ENCODE results near the gene UCKL1. TPM values are rescaled to one million over a fixed set of nuclear protein-coding genes. Genes with fewer than 3 reads are reported as not detected.
A peak's percentile ranks its signal among the peaks of the same experiment; 100 is the strongest.

Gene UCKL1
- total RNA-seq, 4 donors from 2014 or later = 32.3 to 80.1 (median 52.5) TPM

DNA sequence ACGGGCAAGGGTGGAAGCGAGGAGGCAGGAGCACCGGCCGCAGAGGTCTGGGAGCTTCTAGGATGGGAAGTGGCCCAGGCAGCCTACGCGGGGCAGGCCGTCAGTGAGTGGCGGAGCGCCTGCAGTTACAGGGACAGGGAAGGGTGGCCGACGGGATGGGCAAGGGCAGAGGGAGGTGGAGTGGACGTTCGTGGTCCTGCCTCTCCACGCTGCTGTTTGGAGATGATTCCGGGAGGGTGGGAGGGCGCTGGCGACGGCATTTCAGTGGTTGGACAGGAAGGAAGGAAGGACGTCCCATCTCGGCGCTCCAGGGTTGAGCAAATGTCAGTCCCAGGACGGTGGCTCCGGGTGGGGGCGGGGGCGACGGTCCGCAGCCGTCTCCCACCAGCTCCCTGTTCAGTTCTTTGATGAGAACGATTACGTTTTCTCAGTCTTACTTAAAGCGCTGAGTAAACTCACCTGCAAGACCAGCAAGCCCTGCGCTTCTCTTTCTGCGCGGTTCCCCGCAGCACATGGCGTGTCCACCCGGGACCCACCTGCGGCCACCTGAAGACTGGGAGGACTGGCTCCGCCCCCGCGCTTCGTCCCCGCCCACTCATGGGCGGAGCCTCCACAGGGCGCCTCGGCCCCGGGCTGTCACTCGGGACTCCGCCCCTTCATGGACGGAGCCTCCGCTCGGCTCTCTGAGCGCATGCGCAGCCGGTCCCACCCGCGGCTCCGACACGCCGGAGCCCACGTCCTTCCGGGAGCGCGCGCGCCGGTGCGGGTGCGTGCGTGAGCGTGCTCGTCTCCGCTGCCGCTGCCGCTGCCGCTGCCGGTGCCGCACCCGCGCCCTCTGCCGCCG lies 61.6 kb downstream of the UCKL1 start, which contains the start of gene DNAJC5:
TSS of gene DNAJC5 (plus strand) at position 769 of the 844 bp plus-strand sequence. CDS start 33,220 bp downstream, outside the sequence.
- peak; percentile 95 to 96 for DNase-seq (ENCODE audit: low spot score in 2 of 2)
- H3K36me3 ChIP-seq = peaks cover 24% of the 10 kb centered on the region
- peaks cover 43% of the 10 kb centered on the region for H3K4me1 ChIP-seq
- no peaks in the 10 kb centered on the region for H3K9me3 ChIP-seq
- peak within 1 kb of the TSS; percentile 90 for H3K27ac ChIP-seq
- TF ChIP-seq POLR2A (IDR thresholded peaks at IDR 0.05) (peak in 1 of 2 donors; percentile 14), EP300 (IDR thresholded peaks at IDR 0.05) (no peak), POLR2AphosphoS5 (IDR thresholded peaks at IDR 0.05) (peak in 1 of 3 donors; percentile 25)
- peak within 1 kb of the TSS; percentile 71 for H3K4me3 ChIP-seq
- H3K27me3 ChIP-seq = no peaks in the 10 kb centered on the region
- 3% methylated on average over 38 of the region's 82 CpGs for WGBS

- Histone ChIP-seq H3K27me3 (no peaks in the 10 kb centered on the region), H3K27ac (peak overlapping the region; percentile 90), H3K9me3 (no peaks in the 10 kb centered on the region), H3K4me3 (peak overlapping the region; percentile 71), H3K4me1 (peaks cover 48% of the 10 kb centered on the region), H3K36me3 (peaks cover 30% of the 10 kb centered on the region)
- no peak for DNase-seq (ENCODE audit: low spot score in 2 of 2)
- WGBS = 32% methylated on average over 6 of the region's 6 CpGs
- no peak for TF ChIP-seq EP300 (IDR thresholded peaks at IDR 0.05)
- TF ChIP-seq POLR2A (IDR thresholded peaks at IDR 0.05) = no peak
- TF ChIP-seq POLR2AphosphoS5 (IDR thresholded peaks at IDR 0.05) = no peak
- no peak for TF ChIP-seq CTCF (IDR thresholded peaks at IDR 0.05)
These were observed 62.2 kb downstream of the UCKL1 start for GRCh38 chr20:63893999-63894357.

DNA sequence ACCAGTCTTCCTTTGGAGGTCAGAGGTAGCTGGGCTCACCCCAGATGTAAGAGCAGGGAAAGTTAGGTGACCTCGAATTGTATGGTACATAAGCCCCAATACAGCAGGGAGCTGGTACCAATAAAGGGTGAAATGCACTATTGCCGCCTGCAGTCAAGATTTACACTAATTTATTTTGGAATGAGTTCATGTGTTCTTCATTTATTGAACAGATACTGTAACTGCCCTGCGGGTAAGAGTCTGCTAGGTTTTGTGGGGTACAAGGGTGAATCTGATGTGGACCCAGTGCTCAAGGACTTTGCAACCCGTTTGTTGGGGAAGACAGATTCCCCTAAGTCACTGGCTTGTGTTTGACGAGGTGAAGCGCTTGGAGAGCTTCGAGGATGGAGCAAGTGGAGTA lies 63.8 kb downstream of the UCKL1 start:
- no peak overlapping the region for H3K27ac ChIP-seq
- no peaks in the 10 kb centered on the region for H3K9me3 ChIP-seq
- no peak overlapping the region for H3K4me3 ChIP-seq
- TF ChIP-seq POLR2AphosphoS5 (IDR thresholded peaks at IDR 0.05) (no peak), CTCF (IDR thresholded peaks at IDR 0.05) (no peak), EP300 (IDR thresholded peaks at IDR 0.05) (no peak), POLR2A (IDR thresholded peaks at IDR 0.05) (no peak)
- H3K36me3 ChIP-seq = peaks cover 38% of the 10 kb centered on the region
- peaks cover 44% of the 10 kb centered on the region for H3K4me1 ChIP-seq
- WGBS = 89% methylated on average over 7 of the region's 7 CpGs
- DNase-seq (ENCODE audit: low spot score in 2 of 2) = no peak
- no peaks in the 10 kb centered on the region for H3K27me3 ChIP-seq

- Histone ChIP-seq H3K9me3 (no peaks in the 10 kb centered on the region), H3K27ac (no peak overlapping the region), H3K4me3 (no peak overlapping the region), H3K36me3 (peaks cover 48% of the 10 kb centered on the region), H3K4me1 (peaks cover 33% of the 10 kb centered on the region), H3K27me3 (no peaks in the 10 kb centered on the region)
- DNase-seq (ENCODE audit: low spot score in 2 of 2) = no peak
- 95% methylated on average over 23 of the region's 29 CpGs for WGBS
- no peak for TF ChIP-seq CTCF (IDR thresholded peaks at IDR 0.05)
- TF ChIP-seq POLR2A (IDR thresholded peaks at IDR 0.05) = no peak
- no peak for TF ChIP-seq EP300 (IDR thresholded peaks at IDR 0.05)
- no peak for TF ChIP-seq POLR2AphosphoS5 (IDR thresholded peaks at IDR 0.05)
These were observed 64.9 kb downstream of the UCKL1 start for GRCh38 chr20:63891061-63892002.

- DNase-seq (ENCODE audit: low spot score in 2 of 2) = no peak
- 63% methylated on average over 7 of the region's 7 CpGs for WGBS
- Histone ChIP-seq H3K4me1 (peaks cover 32% of the 10 kb centered on the region), H3K36me3 (peaks cover 53% of the 10 kb centered on the region), H3K27me3 (no peaks in the 10 kb centered on the region), H3K9me3 (no peaks in the 10 kb centered on the region), H3K4me3 (no peak overlapping the region), H3K27ac (no peak overlapping the region)
- TF ChIP-seq CTCF (IDR thresholded peaks at IDR 0.05) = no peak
These were observed 65.6 kb downstream of the UCKL1 start for GRCh38 chr20:63890616-63891015.
